HG02938 (cell line): ENCODE measurements around the gene FABP6.

ENCODE experiments used
- ATAC-seq: cut with Tn5 transposase; IDR thresholded peaks from one replicate; pipeline ENCODE4 v1.9.1; 2021; ENCODE audit warnings: mild to moderate bottlenecking, moderate library complexity; ENCODE audit not compliant: unreplicated experiment

The FABP6 gene

GRCh38 chr5:160287378-160288051 lies 58.2 kb downstream of the FABP6 start:
- ATAC-seq = no peak
